Endometrium (tissue), 2 donors: ENCODE data around the gene ME3.
"Not testable (repeated sequence)": the region's sequence is repeated elsewhere in the genome, so short reads cannot be mapped to it uniquely, and the experiment has no call there.

Experiments used
- FAIRE-seq: peaks from 2 replicates; lab custom pipeline; 2012; peaks lifted over from hg19 to GRCh38; lab: Jason Lieb, UNC
- donor health status: control.
- donor health status: control.

The ME3 gene

DNA sequence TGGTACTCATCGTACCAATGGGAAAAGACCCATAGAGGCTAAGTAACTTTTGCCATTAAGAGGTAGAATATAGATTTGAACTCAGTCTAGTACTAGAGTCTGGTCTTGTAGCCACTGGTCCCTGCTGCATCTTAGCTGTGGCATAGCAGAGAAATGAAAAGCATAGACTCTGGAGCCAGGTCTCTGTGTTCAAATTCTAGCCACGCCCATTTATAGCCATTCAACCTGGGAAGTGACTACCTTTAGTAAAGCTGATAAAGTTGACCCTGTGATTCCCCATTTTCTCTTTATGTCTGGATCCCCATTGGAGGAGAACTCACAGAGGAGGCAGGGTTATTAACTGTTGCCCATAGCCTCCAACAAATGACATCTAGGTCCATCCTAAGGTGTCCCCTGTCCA is 113.6 kb downstream of the ME3 start:
- FAIRE-seq, result no peak

- FAIRE-seq, result no peak
These were observed 114.2 kb downstream of the ME3 start for GRCh38 chr11:86558207-86558606.

DNA sequence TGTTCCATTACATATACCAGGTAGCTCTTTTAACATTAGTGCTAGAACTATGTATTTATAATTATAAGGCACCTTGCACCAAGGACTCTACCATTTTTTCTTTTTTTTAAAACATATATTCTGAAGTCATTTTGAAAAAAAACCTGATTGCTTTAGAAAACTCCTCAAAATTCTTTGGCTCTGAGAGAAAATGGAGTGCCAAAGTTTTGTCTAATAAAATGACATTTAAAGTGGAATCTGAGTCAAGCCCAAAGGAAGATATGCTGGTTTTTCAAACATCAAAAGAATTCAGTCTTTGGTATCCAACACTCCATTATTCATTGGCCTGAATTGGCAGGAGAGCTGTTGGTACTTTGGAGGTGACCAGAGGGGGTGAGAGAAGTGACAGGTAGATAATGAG is 116.5 kb downstream of the ME3 start:
- no peak for FAIRE-seq

DNA sequence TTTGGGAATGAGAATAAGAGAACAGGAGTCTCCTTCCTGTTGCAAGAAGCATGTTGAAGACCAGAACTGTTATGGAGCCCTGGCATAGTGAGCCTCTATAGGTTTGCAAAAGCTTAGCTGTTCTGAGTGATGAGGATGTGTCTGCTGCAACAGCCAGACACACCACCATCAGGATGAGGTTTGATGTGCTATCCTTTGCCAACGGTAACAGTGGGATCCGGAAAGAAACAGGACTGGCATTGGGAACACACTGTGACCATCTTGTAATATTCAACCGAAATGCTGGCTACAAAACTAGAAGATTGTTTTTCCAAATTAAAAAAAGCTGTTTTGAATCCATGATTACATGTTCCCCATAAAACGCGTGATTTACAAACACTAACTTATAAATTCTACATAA is 117.0 kb downstream of the ME3 start:
- no peak for FAIRE-seq

DNA sequence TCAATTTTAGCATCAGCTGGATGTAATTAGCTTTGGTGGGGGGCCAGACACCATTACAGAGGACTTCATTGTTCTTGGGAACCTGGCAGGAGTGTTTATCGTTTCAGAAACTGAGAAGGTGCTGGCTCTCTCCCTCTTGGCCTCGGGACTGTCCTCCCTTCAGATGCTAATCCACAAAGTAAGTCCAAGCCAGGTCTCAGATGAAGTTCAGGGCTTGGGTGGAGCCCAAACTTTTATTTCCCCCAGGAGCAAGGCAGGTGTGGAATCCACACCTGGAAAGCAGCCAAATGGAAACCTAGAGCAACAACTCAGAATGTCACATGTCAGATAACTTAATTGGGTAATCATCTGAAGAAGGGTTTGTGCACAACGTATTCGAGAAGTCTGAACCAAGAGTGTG is 119.2 kb downstream of the ME3 start:
- FAIRE-seq, result no peak

DNA sequence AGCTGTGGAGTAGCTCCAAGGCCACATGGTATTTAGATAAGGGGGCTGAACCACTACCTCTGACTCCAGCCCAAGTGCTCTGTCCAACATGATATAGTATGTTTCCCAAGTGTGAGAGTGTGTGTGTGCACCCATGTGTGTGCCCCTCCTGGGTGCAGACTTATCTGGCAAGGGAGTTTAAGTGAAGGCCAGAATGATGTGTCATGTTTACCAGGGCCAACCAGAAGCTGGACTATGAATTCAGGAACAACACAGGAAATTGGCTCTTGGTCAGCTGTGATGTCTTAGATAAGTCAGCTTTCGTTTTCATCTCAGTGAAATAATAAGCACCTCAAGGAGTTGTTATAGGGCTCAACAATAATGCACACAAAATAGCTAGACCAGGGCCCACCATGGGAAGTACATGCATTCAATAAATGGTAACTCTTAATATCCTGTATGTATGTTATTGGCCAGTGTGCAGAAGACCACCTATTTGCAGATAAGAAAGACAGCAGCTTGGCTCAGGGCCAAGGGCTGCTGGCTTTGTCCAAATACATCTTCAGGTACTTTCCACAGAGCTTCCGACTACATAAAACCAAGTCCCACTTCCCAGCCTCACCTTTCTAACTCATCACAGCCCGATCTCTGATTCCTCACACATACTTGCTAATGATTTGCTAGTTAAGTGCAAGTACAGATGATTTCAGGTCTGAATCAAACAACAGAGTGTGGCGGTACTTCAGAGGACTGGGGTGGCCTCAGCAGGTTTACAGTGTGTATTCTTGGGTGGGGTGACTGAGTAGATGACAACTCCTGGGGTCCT is 120.9 kb downstream of the ME3 start:
- FAIRE-seq, result no peak

GRCh38 chr11:86550757-86551156 is 121.7 kb downstream of the ME3 start:
- FAIRE-seq, result no peak

DNA sequence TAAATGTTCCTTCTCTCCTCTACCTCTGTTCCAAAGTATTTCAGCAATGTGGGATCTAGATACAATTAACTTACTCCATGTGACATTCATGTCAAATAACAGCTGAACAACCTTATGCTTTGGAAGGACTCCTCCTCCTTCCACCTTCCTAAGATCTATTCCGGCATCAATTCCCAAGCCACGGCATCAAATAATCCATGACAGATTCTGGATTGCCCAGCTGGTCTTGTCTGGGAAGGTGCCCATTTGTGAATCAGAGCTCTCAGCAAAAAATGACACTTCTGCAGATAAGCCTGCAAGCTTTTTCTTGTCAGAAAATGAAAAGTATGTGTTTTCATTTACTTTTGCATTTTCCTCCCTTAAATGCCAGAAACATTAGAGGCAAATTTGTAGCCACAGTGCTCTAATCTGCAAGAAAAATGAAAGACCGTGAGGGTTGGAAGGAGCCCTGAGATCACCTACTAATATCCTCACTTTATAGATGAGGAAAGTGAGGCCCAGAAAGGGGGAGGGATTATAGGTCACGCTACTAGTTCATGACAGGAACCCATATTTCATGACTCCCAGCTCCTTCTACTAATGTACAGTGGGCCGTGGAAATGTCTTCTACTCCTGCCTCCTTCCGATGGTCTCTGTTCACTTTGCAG is 124.0 kb downstream of the ME3 start:
- FAIRE-seq, result no peak

DNA sequence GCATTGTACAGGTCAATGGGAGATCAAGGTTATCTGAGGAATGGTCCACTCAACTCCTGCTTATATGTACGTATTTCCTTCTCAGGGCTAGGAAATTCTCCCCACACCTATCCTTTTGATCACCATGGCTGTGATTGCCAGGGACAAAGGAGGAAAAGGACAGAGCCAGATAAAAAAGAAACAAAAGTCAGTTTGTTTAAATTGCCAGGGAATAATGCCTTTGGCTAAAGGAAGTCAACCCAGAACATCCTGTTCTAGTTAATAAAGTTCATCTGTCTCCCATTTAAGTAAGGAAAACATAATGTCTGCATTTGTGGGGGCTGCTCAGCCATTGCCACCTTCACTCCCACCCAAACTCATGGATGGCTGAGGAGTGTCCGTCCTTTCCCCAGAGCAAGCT is 124.7 kb downstream of the ME3 start:
- no peak for FAIRE-seq

GRCh38 chr11:86541299-86541698 is 131.1 kb downstream of the ME3 start:
- FAIRE-seq, result not testable (repeated sequence)

DNA sequence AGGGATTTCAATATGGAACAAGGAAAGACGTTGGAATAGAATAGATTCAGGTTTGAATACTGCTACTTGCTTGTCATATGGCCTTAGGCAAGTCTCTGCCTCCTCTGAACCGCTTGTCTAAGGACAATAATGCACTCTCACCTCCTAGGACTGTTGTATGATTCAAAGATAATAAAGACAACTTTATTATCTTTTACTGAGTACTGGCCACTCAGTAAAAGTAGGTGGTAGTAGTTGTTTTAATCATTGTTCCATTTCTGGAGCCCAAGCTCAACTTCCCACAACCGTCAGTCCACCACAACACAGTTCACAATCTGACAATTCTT is 134.2 kb downstream of the ME3 start:
- FAIRE-seq, result no peak

DNA sequence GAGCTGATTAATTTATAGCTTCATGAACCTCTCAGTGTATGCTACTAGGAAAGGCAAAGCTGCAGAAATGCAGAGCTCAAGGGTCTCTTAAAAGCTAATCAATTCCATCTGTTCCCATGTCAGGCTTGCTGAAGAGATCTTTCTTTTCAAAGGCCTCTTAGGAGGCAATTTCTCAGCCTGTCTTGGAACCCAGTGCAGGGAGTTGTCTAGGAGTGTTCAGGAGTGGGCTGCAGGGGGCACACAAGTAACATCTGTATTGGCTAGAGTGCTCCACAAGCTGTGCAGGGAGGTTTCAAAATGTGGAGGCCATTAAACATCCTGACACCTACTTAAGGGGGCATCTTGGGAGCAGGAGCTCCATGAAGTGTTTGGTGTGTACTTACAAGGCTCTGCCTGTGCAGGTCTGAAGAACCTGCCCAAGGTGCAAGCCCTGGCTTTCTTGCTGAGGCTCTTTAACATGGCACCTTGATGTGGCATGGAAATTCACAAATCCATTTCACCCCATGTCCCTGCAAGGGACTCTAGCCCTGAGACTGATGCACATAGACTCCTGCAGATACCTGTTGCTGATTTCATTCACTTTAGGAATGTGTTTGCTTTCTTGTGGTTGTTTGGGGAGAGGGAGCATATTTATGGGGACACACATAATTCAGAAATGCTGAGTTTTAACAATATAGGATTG is 134.7 kb downstream of the ME3 start:
- FAIRE-seq, result no peak

DNA sequence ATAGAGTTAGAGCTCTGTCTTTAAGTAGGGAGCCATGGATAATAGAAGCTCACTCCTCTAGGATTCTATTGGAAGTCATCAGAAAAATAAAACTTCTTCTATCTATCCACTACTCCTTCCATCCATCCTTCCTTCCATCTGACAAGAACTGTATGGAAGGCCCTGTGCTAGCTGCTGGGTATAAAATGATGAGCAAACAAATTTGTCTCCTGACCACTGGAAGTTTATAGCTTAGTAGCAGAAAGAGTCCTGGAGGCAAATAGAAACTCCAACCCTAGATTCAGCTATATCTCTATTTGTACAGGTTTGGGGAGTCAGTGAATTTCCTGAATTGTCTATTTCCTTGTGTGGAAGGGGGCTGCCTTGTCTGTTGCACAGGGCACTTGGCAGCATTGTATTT is 136.6 kb downstream of the ME3 start:
- FAIRE-seq, result no peak

DNA sequence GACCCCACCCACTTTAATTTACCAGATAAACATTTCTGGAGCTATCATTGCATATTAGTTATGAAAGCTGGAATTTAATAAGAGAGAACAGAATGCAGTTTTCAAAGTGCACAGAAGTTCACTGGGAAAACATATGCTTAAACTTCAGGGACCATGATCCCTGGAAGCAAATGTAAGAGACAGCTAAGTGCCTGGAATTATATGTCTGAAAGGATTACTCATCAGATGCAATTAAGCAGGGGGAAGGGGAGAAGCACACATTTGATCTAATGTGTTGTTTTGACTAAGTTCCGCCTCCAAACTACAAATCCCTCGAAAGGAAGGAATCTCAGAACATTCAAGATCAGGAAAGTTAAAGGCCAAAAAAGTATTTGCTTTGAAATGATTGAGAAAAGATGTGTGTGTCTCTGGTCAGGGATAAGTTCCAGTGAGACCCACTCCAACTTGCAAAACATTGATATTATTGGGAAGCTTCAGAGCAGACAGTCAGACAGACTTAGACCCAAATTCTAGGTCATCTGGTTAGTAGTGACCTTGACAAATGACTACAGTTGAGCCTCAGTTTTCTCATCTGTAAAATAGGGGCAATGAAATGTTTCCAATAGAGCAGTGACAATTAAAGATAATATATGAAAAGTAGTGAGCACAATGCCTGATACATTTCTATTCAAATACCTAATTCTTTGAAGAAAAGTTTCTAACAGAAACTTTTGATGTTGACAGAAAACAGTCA is 147.6 kb downstream of the ME3 start:
- no peak for FAIRE-seq

GRCh38 chr11:86523738-86524619 is 148.4 kb downstream of the ME3 start:
- no peak for FAIRE-seq

DNA sequence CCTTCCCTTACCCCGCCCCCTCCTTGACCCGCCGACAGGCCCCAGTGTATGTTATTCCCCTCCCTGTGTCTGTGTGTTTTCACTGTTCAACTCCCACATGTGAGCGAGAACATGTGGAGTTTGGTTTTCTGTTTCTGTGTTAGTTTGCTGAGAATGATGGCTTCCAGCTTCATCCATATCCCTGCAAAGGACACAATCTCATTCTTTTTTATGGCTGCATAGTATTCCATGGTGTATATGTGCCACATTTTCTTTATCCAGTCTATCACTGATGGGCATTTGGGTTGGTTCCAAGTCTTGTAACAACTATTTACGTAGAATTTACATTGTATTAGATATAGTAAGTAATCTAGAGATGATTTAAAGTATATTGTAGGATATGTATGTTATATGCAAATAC is 149.9 kb downstream of the ME3 start:
- FAIRE-seq, result not testable (repeated sequence)

DNA sequence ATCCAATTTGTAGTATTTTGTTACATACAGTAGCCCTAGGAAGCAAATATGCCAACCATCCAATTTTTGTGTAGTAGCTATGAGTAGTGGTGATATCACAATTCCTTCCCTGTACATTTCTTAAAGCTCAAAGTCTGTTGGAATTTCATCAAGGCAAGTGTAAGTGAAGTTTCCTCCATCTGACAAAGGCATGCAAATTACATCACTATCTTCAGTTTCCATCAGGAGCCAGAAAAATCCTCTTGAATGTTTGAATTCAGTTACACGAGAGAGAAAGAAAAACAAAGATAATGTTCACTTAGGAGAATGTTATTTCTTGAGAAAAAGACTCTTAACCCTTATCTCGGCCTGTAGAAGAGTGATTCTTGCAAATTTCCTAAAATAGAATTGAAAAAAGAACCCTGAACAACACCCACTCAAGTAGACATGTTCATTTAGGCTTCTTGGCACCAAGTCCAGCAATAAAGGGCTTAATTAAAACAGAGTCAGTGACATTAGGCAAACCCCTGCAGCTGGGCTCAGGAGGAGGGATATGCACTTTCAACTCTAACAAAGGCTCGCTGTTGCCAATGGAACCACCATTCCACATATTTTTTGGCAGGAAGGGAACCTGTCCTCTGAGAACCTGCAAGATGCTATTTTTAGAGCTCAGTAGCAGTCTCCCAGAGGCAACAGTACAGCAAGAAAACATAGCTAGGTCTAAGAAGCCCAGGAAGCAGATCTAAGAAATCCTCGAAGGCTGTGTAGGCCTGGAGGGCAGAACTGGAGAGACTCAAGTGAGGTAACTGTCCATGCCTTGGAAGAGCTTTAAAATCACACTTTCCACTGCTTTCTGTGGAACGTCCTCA is 153.1 kb downstream of the ME3 start:
- peak; percentile 29 for FAIRE-seq

GRCh38 chr11:86518211-86518610 is 154.2 kb downstream of the ME3 start:
- FAIRE-seq, result no peak

GRCh38 chr11:86517557-86517956 is 154.9 kb downstream of the ME3 start:
- no peak for FAIRE-seq

- FAIRE-seq, result no peak
These were observed 156.9 kb downstream of the ME3 start for GRCh38 chr11:86515297-86516094.
